Measurements from ENCODE around the gene NAIF1. TPM values are rescaled to one million over a fixed set of nuclear protein-coding genes. Genes with fewer than 3 reads are reported as not detected.

Gene NAIF1
- total RNA-seq, 4 donors from 2014 or later: 3.6 to 9.5 (median 8.9) TPM

- TF ChIP-seq, protein P1, sequence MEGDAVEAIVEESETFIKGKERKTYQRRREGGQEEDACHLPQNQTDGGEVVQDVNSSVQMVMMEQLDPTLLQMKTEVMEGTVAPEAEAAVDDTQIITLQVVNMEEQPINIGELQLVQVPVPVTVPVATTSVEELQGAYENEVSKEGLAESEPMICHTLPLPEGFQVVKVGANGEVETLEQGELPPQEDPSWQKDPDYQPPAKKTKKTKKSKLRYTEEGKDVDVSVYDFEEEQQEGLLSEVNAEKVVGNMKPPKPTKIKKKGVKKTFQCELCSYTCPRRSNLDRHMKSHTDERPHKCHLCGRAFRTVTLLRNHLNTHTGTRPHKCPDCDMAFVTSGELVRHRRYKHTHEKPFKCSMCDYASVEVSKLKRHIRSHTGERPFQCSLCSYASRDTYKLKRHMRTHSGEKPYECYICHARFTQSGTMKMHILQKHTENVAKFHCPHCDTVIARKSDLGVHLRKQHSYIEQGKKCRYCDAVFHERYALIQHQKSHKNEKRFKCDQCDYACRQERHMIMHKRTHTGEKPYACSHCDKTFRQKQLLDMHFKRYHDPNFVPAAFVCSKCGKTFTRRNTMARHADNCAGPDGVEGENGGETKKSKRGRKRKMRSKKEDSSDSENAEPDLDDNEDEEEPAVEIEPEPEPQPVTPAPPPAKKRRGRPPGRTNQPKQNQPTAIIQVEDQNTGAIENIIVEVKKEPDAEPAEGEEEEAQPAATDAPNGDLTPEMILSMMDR (IDR thresholded peaks at IDR 0.05; ENCODE audit: low read depth): no peak
These were observed 10.9 kb upstream of the NAIF1 start for GRCh38 chr9:128077847-128078503.

GRCh38 chr9:128073253-128073886 lies 6.2 kb upstream of the NAIF1 start:
- TF ChIP-seq, protein P1 (IDR thresholded peaks at IDR 0.05; ENCODE audit: low read depth): no peak

GRCh38 chr9:128072144-128073021 lies 5.3 kb upstream of the NAIF1 start:
- TF ChIP-seq, protein P1 (IDR thresholded peaks at IDR 0.05; ENCODE audit: low read depth): no peak

DNA sequence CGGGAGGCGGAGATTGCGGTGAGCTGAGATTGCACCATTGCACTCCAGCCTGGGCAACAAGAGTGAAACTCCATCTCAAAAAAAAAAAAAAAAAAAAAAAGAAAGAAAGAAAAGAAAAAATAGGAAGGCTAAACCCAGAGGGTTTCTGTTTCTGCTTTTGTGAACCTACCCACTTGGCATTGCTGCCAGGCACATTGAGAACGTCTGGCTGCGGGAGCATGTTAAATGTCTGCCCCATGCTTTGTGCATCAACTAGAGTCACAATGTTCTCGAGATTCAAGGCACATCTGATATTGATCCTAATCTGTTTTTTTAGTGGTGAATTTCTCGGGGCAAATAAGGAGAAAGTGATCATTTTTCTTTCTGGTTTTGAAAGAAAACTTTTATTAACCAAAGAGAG lies 3.8 kb upstream of the NAIF1 start:
- TF ChIP-seq, protein P1 (IDR thresholded peaks at IDR 0.05; ENCODE audit: low read depth): no peak

GRCh38 chr9:128068386-128069205 lies 1.5 kb upstream of the NAIF1 start:
- TF ChIP-seq, protein P1 (IDR thresholded peaks at IDR 0.05; ENCODE audit: low read depth): no peak

- TF ChIP-seq, protein P1 (IDR thresholded peaks at IDR 0.05; ENCODE audit: low read depth): no peak
These were observed 695 bp upstream of the NAIF1 start, which contains the start of gene SLC25A25 for GRCh38 chr9:128067645-128068385. TSS of gene SLC25A25 (plus strand) at chr9:128068232. CDS start at chr9:128068320, 88 bp downstream.
